ENCODE results near the gene BCL2. TPM values are rescaled to one million over a fixed set of nuclear protein-coding genes. Genes with fewer than 3 reads are reported as not detected.

BCL2 gene
- total and polyA plus RNA-seq, 9 donors, result 13.7 to 43.9 (median 35.7) TPM

DNA sequence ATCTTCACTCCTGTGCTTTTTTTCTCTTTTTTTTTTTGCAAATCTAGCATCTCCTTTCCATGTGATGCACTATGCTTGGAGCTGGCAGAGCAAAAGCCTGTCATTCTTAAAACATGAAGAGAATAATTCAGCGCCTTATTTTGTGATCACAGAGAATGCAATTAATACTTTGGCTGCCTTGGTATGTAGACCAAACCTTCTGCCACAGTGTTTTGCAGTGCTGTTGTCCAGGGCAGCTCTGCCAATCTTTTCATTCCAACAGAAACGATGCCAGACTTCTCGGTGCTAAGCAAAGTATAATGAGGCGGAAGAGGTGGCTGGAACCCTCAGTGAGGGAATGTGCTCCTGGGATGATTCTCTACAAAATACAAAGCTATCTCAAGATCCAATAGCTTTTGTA is 25.6 kb downstream of the BCL2 start:
- Histone ChIP-seq H3K4me3 (no peak overlapping the region), H3K4me1 (ENCODE audit: insufficient read depth) (peaks cover 40% of the 10 kb centered on the region), H3K27me3 (no peaks in the 10 kb centered on the region), H3K9me3 (no peaks in the 10 kb centered on the region), H3K36me3 (no peaks in the 10 kb centered on the region), H3K27ac (no peak overlapping the region)
- no peak for DNase-seq
- intact Hi-C loops (cut with DNase I), result loop anchor here in 1 of 4 donors (10.0 kb wide), 1 partner anchor 139 kb away; no protein-coding TSS in a partner anchor
- WGBS, 3 donors, result 56 to 74% (median 60%) methylated on average over 4 of the region's 4 CpGs
- TF ChIP-seq POLR2A (IDR thresholded peaks at IDR 0.05), result no peak
- TF ChIP-seq EP300 (IDR thresholded peaks at IDR 0.05), result no peak
- TF ChIP-seq, protein P1, sequence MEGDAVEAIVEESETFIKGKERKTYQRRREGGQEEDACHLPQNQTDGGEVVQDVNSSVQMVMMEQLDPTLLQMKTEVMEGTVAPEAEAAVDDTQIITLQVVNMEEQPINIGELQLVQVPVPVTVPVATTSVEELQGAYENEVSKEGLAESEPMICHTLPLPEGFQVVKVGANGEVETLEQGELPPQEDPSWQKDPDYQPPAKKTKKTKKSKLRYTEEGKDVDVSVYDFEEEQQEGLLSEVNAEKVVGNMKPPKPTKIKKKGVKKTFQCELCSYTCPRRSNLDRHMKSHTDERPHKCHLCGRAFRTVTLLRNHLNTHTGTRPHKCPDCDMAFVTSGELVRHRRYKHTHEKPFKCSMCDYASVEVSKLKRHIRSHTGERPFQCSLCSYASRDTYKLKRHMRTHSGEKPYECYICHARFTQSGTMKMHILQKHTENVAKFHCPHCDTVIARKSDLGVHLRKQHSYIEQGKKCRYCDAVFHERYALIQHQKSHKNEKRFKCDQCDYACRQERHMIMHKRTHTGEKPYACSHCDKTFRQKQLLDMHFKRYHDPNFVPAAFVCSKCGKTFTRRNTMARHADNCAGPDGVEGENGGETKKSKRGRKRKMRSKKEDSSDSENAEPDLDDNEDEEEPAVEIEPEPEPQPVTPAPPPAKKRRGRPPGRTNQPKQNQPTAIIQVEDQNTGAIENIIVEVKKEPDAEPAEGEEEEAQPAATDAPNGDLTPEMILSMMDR (IDR thresholded peaks at IDR 0.05), result no peak

DNA sequence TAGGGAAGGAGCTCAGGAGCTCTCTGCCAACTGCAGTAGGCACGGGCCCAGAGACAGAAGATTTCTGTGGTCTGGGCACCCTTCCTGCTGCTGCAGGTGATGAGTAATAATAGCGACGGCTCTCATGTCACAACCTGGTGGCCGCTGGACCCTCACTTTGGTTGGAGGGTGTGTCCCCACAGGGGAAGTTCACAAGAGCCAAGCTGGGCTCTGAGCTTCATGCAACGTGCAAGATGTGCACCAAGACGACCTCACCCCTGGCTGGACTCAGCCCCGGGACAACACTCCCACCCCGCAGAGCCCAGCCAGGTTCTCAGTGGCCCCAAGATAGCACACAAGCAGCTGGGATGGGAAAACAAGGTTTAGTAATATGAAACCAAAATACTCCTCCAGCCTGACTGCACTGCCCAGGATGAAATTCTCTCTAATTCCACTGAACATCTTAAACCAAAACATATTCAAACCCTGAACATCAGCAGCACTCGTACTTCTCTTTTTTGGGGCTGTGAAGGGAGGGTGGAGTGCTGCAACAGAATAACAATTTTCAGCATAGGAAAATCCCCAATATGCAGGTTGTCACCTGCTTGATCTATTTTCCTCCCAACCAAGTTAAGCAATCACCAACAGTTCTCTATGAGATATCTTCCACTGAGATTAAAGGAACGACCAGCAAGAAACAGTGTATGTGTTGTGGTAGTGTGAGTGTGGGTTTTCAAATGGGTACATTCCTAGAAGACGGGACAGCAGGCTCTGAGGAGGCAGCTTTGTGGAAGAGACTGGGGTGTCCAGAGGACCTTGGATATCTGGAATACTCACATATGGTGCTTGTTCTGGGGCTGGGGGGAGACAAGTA is 26.5 kb downstream of the BCL2 start:
- no peak overlapping the region for H3K4me3 ChIP-seq
- WGBS, 3 donors, result 17 to 23% (median 21%) methylated on average over 11 of the region's 11 CpGs
- no peaks in the 10 kb centered on the region for H3K27me3 ChIP-seq
- H3K36me3 ChIP-seq, result no peaks in the 10 kb centered on the region
- H3K9me3 ChIP-seq, result no peaks in the 10 kb centered on the region
- H3K4me1 ChIP-seq (ENCODE audit: insufficient read depth), result peaks cover 38% of the 10 kb centered on the region
- intact Hi-C loops (cut with DNase I), result loop anchor here in 1 of 4 donors (10.0 kb wide), 1 partner anchor 138 kb away; no protein-coding TSS in a partner anchor
- peak overlapping the region in 1 of 2 donors; percentile 6 for H3K27ac ChIP-seq
- peak in 4 of 5 donors; percentile 36 to 69 (median 52) for DNase-seq
- TF ChIP-seq POLR2A (IDR thresholded peaks at IDR 0.05), result no peak
- TF ChIP-seq EP300 (IDR thresholded peaks at IDR 0.05), result no peak
- TF ChIP-seq, protein P1 (IDR thresholded peaks at IDR 0.05), result no peak

DNA sequence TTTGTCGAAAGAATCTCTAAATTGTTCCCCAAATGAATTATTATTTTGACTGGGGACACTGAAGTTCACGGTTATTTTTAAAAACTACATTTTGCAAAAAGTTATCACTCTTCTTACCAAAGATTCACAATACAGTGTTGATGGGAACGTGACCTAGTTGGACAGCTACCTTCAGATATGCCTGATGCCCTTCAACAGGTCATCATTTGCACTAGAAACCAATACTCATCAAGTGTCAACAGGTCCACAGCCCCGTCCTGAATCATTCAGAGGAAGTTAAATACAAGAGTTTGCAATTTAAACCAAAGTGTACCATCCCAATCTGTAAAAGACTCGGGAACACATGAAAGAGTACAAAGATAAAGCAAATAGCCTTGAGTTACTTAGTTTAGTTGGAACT is 28.3 kb downstream of the BCL2 start:
- DNase-seq, result no peak
- Histone ChIP-seq H3K36me3 (no peaks in the 10 kb centered on the region), H3K4me1 (ENCODE audit: insufficient read depth) (peaks cover 43% of the 10 kb centered on the region), H3K27ac (peak overlapping the region in 1 of 2 donors; percentile 38), H3K4me3 (no peak overlapping the region), H3K27me3 (no peaks in the 10 kb centered on the region), H3K9me3 (no peaks in the 10 kb centered on the region)
- 18 to 34% (median 29%) methylated on average over 5 of the region's 5 CpGs for WGBS, 3 donors
- TF ChIP-seq, protein P1 (IDR thresholded peaks at IDR 0.05), result no peak
- no peak for TF ChIP-seq POLR2A (IDR thresholded peaks at IDR 0.05)
- TF ChIP-seq EP300 (IDR thresholded peaks at IDR 0.05), result no peak
- intact Hi-C loops (cut with DNase I), result loop anchor here in 1 of 4 donors (10.0 kb wide), 1 partner anchor 136 kb away; no protein-coding TSS in a partner anchor

DNA sequence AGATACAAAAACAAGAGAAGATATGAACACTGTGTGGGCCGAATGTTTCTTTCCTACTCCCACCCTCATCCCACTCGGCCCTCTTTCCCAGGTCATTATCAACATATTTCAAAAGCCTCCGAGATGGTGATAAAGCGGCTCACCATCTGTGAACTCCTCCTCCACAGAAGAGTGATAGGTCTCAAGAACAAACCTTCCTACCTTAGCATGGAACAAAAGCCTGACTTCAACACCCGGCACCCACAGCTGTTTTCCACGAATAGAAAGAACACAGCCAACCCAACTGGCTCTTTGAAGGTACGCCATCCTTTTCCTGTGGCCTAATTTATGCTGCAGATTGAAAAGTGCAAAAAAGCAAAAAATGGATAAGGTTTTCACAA is 28.8 kb downstream of the BCL2 start:
- H3K9me3 ChIP-seq, result no peaks in the 10 kb centered on the region
- no peaks in the 10 kb centered on the region for H3K27me3 ChIP-seq
- WGBS, 3 donors, result 17 to 27% (median 19%) methylated on average over 7 of the region's 7 CpGs
- H3K36me3 ChIP-seq, result no peaks in the 10 kb centered on the region
- H3K4me3 ChIP-seq, result no peak overlapping the region
- peaks cover 42% of the 10 kb centered on the region for H3K4me1 ChIP-seq (ENCODE audit: insufficient read depth)
- intact Hi-C loops (cut with DNase I), result loop anchor here in 1 of 4 donors (10.0 kb wide), 1 partner anchor 136 kb away; no protein-coding TSS in a partner anchor
- H3K27ac ChIP-seq, result peak overlapping the region in 1 of 2 donors; percentile 38
- TF ChIP-seq POLR2A (IDR thresholded peaks at IDR 0.05), result no peak
- peak in 2 of 5 donors; percentile 23 to 33 for DNase-seq

Data from ovary (tissue), 9 donors.